ENCODE data around the gene PIK3C2B. TPM values are rescaled to one million over a fixed set of nuclear protein-coding genes. Genes with fewer than 3 reads are reported as not detected.

Gene PIK3C2B
- total and polyA plus RNA-seq, 2 of the 8 experiments (the other 6 are each of a cell fraction or from before 2014, with no cell fraction given) = 20.4 to 36.7 TPM

- H3K36me3 ChIP-seq (ENCODE audit: control insufficient read depth in 2 of 4, insufficient read depth in 4 of 4, low read length in 3 of 4) = peaks cover 30 to 59% (median 33%) of the 10 kb centered on the region in 4 experiments
- no peak overlapping the region for H3K27ac ChIP-seq (ENCODE audit: low read depth, low read length)
- H4K20me1 ChIP-seq (replicated peaks in 1 of 2; ENCODE audit: control insufficient read depth in 1 of 2, insufficient read depth in 2 of 2, low read length in 2 of 2) = peaks cover 0 to 4% of the 10 kb centered on the region in 2 experiments
- H4K5ac ChIP-seq (ENCODE audit: insufficient read length, low read depth, low read length) = no peak overlapping the region
- H3K79me1 ChIP-seq (ENCODE audit: low read depth, low read length) = no peaks in the 10 kb centered on the region
- H4K91ac ChIP-seq (replicated peaks; ENCODE audit: insufficient read length, low read length) = no peak overlapping the region
- ChIA-PET CTCF (ENCODE audit: partially characterized antibody) (interaction anchor here (1.0 to 2.6 kb wide), 2 partner anchors 33 to 275 kb away, joined by 4 to 8 read pairs; no protein-coding TSS in a partner anchor), POLR2A (ENCODE audit: partially characterized antibody) (interaction anchor here (1.4 to 2.2 kb wide), 2 partner anchors 8 to 17 kb away, joined by 3 to 11 read pairs; partner anchors contain the start of gene MDM4)
- no peak overlapping the region for H3K4me2 ChIP-seq (ENCODE audit: insufficient read depth in 1 of 2, low read depth in 2 of 2, low read length in 2 of 2)
- no peak overlapping the region for H3K14ac ChIP-seq (ENCODE audit: insufficient read length)
- H3K4me1 ChIP-seq (replicated peaks in 1 of 4; ENCODE audit: control insufficient read depth in 3 of 4, insufficient read depth in 4 of 4, low read length in 3 of 4) = no peaks in the 10 kb centered on the region
- no peak overlapping the region for H2BK12ac ChIP-seq (ENCODE audit: low read depth, low read length)
- H2BK120ac ChIP-seq (replicated peaks; ENCODE audit: low read depth, low read length) = no peak overlapping the region
- H2BK15ac ChIP-seq (ENCODE audit: low read length) = no peak overlapping the region
- H2AFZ ChIP-seq (ENCODE audit: low read length) = no peak overlapping the region
- no peak overlapping the region for H2BK20ac ChIP-seq (ENCODE audit: low read length)
- no peak overlapping the region for H3K56ac ChIP-seq (replicated peaks; ENCODE audit: insufficient read length, low read depth, low read length)
- H3K9me3 ChIP-seq (ENCODE audit: insufficient read depth in 2 of 2, low read depth in 1 of 2, low read length in 1 of 2) = no peaks in the 10 kb centered on the region
- no peak overlapping the region for H2BK5ac ChIP-seq (ENCODE audit: low read depth, low read length)
- no peak overlapping the region for H3K18ac ChIP-seq (ENCODE audit: extremely low read depth, low read length)
- no peak overlapping the region for H3K4me3 ChIP-seq (ENCODE audit: extremely low read depth in 1 of 4, insufficient read depth in 2 of 4, low read depth in 3 of 4, low read length in 4 of 4)
- no peak for DNase-seq (ENCODE audit: low read depth in 1 of 2, low spot score in 2 of 2)
- H3K4ac ChIP-seq (replicated peaks; ENCODE audit: insufficient read length, low read depth, low read length) = no peak overlapping the region
- no peak overlapping the region for H3K23ac ChIP-seq (ENCODE audit: insufficient read length)
- no peak overlapping the region for H4K8ac ChIP-seq (ENCODE audit: extremely low read depth, insufficient read depth, low read length)
- H3K23me2 ChIP-seq (ENCODE audit: low read depth, low read length) = no peaks in the 10 kb centered on the region
- no peak for FAIRE-seq
- no peak overlapping the region for H3K9ac ChIP-seq (replicated peaks in 1 of 4; ENCODE audit: extremely low read depth in 1 of 4, low read depth in 3 of 4, low read length in 3 of 4)
- 0 out of 4 replicates have a peak, but pooled peaks cover 0 to 3% of the 10 kb centered on the region in 2 experiments for H3K79me2 ChIP-seq (ENCODE audit: control insufficient read depth in 1 of 2, insufficient read depth in 2 of 2, low read length in 2 of 2)
- no peaks in the 10 kb centered on the region for H3K27me3 ChIP-seq (replicated peaks in 1 of 4; ENCODE audit: control insufficient read depth in 3 of 4, extremely low read depth in 1 of 4, insufficient read depth in 3 of 4, low read length in 3 of 4)
- no peak overlapping the region for H2AK5ac ChIP-seq (ENCODE audit: low read depth, low read length)
- TF ChIP-seq CEBPB (IDR thresholded peaks at IDR 0.05; ENCODE audit: low read depth, low read length) (no peak), EZH2 (IDR thresholded peaks at IDR 0.05; ENCODE audit: low read depth, low read length, severe bottlenecking) (no peak), HDAC6 (IDR thresholded peaks at IDR 0.05; ENCODE audit: low read depth, low read length) (no peak), SP4 (IDR thresholded peaks at IDR 0.05; ENCODE audit: low read length) (no peak), CHD2 (IDR thresholded peaks at IDR 0.05; ENCODE audit: low read length) (no peak), CBX5 (IDR thresholded peaks at IDR 0.05; ENCODE audit: low read depth, low read length) (no peak), SUZ12 (IDR thresholded peaks at IDR 0.05; ENCODE audit: low read length) (no peak), SAP30 (IDR thresholded peaks at IDR 0.05; ENCODE audit: insufficient read depth, insufficient replicate concordance, low read length) (no peak), JUN (IDR thresholded peaks at IDR 0.05; ENCODE audit: low read depth, low read length) (no peak), TEAD4 (IDR thresholded peaks at IDR 0.05; ENCODE audit: low read depth, low read length) (no peak), JUND (IDR thresholded peaks at IDR 0.05; ENCODE audit: low read length) (no peak), ZNF274 (IDR thresholded peaks at IDR 0.05; ENCODE audit: borderline replicate concordance, extremely low read depth, low read length) (no peak), KDM4A (IDR thresholded peaks at IDR 0.05; ENCODE audit: low read depth, low read length, severe bottlenecking) (no peak), SIN3A (conservative IDR thresholded peaks at IDR 0.05 in 1 of 2, IDR thresholded peaks at IDR 0.05 in 1 of 2; ENCODE audit: low read depth in 1 of 2, low read length in 2 of 2) (no peak), KDM5A (IDR thresholded peaks at IDR 0.05; ENCODE audit: low read length) (no peak), POLR2AphosphoS5 (IDR thresholded peaks at IDR 0.05; ENCODE audit: low read depth, low read length) (no peak)
These were observed 38.2 kb upstream of the PIK3C2B start for GRCh38 chr1:204532832-204533231.
